GM12891 (cell line): ENCODE measurements around the gene BRIP1.

Source experiments
- PAX5 ChIP-seq: IDR thresholded peaks from 2 replicates; pipeline ENCODE4 v1.6.1; 2011; ENCODE audit warnings: low read length, moderate library complexity, mild to moderate bottlenecking; ENCODE audit not compliant: insufficient read depth, severe bottlenecking
- POLR2A ChIP-seq: IDR thresholded peaks from 2 replicates; pipeline ENCODE4 v1.6.1; 2011; ENCODE audit warnings: low read depth, low read length, control low read depth
- POLR2AphosphoS5 ChIP-seq: IDR thresholded peaks from 2 replicates; pipeline ENCODE4 v1.6.1; 2011; ENCODE audit warnings: low read depth, low read length, control low read depth
- POU2F2 ChIP-seq: IDR thresholded peaks from 2 replicates; pipeline ENCODE4 v1.6.1; 2011; ENCODE audit warnings: low read depth, mild to moderate bottlenecking, control low read depth, low read length, moderate library complexity
- SPI1 ChIP-seq: IDR thresholded peaks from 2 replicates; pipeline ENCODE4 v1.6.1; 2011; ENCODE audit warnings: low read depth, low read length, control low read depth
- TAF1 ChIP-seq: IDR thresholded peaks from 2 replicates; pipeline ENCODE4 v1.6.1; 2011; ENCODE audit warnings: low read depth, low read length, control low read depth

DNA sequence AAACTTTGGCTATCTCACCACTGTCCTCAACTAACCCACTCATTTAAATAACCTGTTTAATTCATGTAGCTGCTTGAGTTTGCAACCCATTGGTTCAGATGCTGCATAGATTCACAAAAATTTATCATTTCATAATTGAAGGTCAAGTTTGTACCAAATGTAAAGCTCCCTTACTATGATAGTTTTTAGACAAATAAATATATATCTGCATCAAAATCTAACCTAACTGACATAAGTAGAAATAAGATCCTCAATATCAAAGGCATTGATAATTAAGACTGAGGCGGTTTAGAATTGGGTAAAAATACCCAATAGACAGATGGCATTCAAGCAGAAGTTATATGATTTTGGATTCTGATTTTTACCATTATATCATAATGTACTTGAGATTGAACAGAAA, 139.4 kb downstream of the BRIP1 start:
- TF ChIP-seq SPI1 (no peak), TAF1 (no peak), POLR2AphosphoS5 (no peak), POLR2A (no peak), PAX5 (no peak), POU2F2 (no peak)
